C4-2B (cell line): ENCODE results near the gene ATP6V0A4.

Experiments used
- H3K27ac ChIP-seq: fragments of 450-650 bp; 2 replicates; pipeline ENCODE4 v1.5.1; 2017
- ZFX ChIP-seq: fragments of 450-650 bp; IDR thresholded peaks from 2 replicates; pipeline ENCODE4 v1.6.1; 2017
- TF ChIP-seq, protein P1 (sequence below): fragments of 450-650 bp; conservative IDR thresholded peaks from 2 replicates; pipeline ENCODE4 v1.5.1; 2017; ENCODE audit warnings: mild to moderate bottlenecking

Gene ATP6V0A4

DNA sequence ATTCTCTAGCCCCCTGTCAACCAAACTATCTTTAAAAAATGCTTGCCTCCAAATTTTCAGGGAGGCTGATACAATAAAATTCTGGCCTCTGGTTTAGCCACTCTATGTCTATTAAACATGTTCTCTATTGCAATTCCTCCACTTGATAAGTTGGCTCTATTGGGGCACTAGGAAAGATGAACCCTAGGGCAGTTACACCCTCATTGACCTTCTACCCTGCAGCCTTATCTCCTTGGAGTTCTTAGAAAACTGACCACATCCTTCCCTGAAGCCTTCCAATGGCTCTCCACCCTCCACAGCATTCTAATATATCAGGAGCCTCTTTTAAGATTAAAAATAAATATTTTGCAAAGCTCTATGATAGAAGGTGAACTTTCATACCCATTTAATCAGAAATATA, 127.4 kb downstream of the ATP6V0A4 start:
- no peak overlapping the region for H3K27ac ChIP-seq
- TF ChIP-seq ZFX = no peak
- TF ChIP-seq, protein P1, sequence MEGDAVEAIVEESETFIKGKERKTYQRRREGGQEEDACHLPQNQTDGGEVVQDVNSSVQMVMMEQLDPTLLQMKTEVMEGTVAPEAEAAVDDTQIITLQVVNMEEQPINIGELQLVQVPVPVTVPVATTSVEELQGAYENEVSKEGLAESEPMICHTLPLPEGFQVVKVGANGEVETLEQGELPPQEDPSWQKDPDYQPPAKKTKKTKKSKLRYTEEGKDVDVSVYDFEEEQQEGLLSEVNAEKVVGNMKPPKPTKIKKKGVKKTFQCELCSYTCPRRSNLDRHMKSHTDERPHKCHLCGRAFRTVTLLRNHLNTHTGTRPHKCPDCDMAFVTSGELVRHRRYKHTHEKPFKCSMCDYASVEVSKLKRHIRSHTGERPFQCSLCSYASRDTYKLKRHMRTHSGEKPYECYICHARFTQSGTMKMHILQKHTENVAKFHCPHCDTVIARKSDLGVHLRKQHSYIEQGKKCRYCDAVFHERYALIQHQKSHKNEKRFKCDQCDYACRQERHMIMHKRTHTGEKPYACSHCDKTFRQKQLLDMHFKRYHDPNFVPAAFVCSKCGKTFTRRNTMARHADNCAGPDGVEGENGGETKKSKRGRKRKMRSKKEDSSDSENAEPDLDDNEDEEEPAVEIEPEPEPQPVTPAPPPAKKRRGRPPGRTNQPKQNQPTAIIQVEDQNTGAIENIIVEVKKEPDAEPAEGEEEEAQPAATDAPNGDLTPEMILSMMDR = no peak

DNA sequence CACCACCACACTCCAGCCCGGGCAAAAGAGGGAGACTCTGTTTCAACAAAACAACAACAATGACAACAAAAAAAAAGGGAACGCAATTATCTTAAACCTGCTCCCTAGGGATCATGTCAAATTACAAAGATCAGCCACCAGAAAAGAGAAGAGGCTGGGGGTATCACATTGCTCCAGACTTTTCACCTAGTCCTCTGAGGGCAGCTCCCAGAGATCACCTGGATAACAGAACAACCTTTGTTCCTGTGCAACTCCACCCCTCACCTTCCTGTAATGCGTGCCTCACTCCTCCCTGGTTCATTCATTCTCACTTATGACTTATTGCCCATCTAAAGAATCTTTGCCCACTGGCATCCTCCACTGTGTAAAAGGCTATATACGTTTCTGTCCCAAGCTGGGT, 128.6 kb downstream of the ATP6V0A4 start:
- TF ChIP-seq ZFX = no peak
- TF ChIP-seq, protein P1 = no peak
- H3K27ac ChIP-seq = no peak overlapping the region

DNA sequence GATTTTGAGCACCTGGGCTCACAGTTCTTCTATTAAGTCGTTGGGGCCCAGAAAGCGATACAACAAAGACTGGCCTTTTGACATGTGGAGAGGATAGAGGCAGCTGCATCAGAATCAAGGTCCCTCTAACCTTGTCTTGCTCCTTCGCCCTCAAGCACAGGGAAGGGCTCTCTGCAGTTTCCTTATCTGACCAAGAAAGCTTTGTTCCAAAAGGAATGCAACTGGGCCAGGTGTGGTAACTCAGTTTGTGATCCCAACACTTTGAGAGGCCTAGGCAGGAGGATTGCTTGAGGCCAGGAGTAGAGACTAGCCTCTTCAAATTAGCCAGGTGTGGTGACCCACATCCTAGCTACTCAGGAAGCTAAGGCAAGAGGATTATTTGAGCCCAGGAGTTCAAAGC, 129.1 kb downstream of the ATP6V0A4 start:
- H3K27ac ChIP-seq = no peak overlapping the region
- no peak for TF ChIP-seq ZFX
- TF ChIP-seq, protein P1 = no peak

DNA sequence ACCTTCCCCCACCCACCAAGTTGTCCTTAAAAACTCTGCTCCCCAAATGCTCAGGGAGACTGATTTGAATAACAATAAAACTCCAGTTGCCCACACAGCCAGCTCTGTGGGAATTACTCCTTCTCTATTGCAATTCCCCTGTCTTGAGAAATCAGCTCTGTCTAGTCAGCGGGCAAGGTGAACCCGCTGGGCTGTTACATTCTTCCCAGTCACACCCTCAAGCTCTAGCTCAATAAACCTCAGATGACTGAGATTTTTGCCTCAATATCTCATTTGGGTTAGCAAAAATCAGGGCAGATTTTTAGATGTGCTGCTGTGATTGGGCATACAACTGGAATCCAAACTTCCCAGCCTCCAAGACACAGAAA, 129.8 kb downstream of the ATP6V0A4 start:
- 0 out of 2 replicates have a peak, but pooled peaks have one; percentile 2 for TF ChIP-seq ZFX
- TF ChIP-seq, protein P1 = no peak
- no peak overlapping the region for H3K27ac ChIP-seq

DNA sequence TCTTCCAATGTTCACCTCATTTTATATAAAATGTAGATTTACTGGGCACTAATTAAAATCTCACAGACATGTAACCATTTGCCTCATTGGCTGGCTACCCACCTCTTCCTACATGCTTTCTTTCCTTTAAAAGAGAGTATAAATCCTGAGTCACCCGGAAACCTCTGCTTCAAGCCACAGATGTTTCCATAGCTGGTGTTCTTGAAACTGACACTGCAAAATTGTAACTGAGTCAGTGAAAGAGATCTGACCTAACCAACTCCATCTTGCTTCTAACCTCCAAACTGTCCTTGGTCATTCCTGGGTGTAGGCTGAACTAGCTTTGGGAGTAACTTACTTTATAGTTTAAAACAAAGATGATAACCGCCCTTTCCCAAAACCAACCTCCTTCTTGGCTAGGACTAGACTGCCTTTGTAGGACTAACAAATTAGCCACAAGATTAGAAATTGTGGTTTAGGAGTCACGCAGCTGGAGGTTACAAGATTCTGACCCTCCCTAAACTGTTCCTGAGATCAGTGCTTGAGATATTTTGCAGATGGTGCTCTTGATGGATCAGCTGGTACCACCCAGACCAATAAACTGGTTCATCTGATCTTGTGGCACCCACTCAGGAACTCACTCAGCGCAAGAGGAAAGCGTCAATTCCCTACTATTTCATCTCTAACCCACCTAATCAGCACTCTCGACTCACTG, 130.3 kb downstream of the ATP6V0A4 start:
- TF ChIP-seq, protein P1 = no peak
- 0 out of 2 replicates have a peak, but pooled peaks have one; percentile 19 for TF ChIP-seq ZFX
- no peak overlapping the region for H3K27ac ChIP-seq

DNA sequence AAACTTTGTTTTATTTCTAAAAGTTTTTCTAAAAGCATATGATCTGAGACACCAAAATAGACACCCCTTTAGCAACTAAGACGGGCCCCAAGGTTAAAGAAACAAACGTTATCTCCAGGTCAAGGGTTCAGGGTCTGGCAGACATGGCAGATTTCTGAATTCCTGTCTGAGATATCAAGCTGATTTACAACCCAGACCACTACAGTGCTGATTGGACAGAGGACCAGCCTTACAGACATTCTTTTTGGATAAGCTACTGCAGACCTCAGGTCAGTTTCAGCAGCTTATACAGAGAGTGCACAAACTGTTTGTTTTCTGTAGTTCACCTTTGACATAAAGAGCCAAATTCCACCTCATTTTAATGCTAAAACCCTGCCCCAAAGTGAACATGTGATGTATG, 131.6 kb downstream of the ATP6V0A4 start:
- no peak overlapping the region for H3K27ac ChIP-seq
- no peak for TF ChIP-seq ZFX
- TF ChIP-seq, protein P1 = no peak

DNA sequence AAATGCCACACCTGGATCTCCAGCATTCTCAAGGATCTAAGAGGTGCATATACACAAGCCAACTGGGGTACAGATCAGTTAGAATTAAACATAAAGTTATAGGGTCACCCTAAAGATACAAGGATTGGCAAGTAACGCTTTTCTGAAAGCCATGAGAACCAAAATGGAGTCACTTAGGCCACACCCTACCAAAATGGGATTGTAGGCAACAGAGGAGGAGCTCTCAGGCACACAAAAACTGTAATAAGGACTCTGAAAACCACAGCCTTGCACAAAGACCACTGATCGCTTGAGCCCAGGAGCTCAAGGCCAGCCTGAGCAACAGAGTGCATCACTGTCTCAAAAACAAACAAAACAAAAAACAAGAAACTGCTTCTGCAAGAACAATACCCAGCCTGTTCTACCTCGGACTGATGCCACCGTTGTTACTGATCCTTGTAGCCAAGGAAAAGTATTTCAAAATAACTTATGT, 132.3 kb downstream of the ATP6V0A4 start:
- no peak overlapping the region for H3K27ac ChIP-seq
- TF ChIP-seq ZFX = no peak
- TF ChIP-seq, protein P1 = no peak
